Gastroesophageal sphincter (tissue), 4 donors: ENCODE results near the gene HMG20A. TPM values are rescaled to one million over a fixed set of nuclear protein-coding genes. Genes with fewer than 3 reads are reported as not detected.

Source experiments
- ATAC-seq: fragments of 150-250 bp; one replicate; pipeline ENCODE4 v1.9.1; 2016; ENCODE audit warnings: mild to moderate bottlenecking, moderate library complexity
- H3K27ac ChIP-seq, 4 donors: fragments of 200-600 bp; sonication (generic) in 3 of 4; 1 replicate in 3 of 4; 2 replicates in 1 of 4; pipeline ENCODE4 v1.5.1; 2016 to 2019
- H3K27me3 ChIP-seq: fragments of 200-600 bp; sonication (generic); one replicate; pipeline ENCODE4 v1.5.1; 2019
- H3K36me3 ChIP-seq, 2 donors: fragments of 200-600 bp; sonication (generic); one replicate each; pipeline ENCODE4 v1.5.1; 2019; ENCODE audit warnings: control low read depth in 1 of 2
- H3K4me1 ChIP-seq, 3 donors: fragments of 200-600 bp; sonication (generic); 1 replicate in 2 of 3; 2 replicates in 1 of 3; pipeline ENCODE4 v1.5.1; 2016 to 2019; ENCODE audit warnings: control low read depth in 2 of 3
- H3K4me3 ChIP-seq, 2 donors: fragments of 200-600 bp; sonication (generic); one replicate each; pipeline ENCODE4 v1.5.1; 2019; ENCODE audit warnings: mild to moderate bottlenecking in 1 of 2, moderate library complexity in 1 of 2
- H3K9me3 ChIP-seq, 3 donors: fragments of 200-600 bp; sonication (generic); one replicate each; pipeline ENCODE4 v1.5.1; 2017 to 2019; ENCODE audit warnings: control low read depth in 2 of 3
- CTCF ChIP-seq, 4 experiments: fragments of 200-600 bp in 2 of 4; fragments of 450-650 bp in 2 of 4; sonication (generic) in 1 of 4; IDR thresholded peaks; one replicate each; pipeline ENCODE4 v1.5.1; 2017 to 2019; ENCODE audit warnings: antibody characterized with exemption in 4 of 4, mild to moderate bottlenecking in 2 of 4, moderate library complexity in 2 of 4
- EP300 ChIP-seq: sonication (generic); formaldehyde crosslinking; IDR thresholded peaks from one replicate; pipeline ENCODE4 v1.6.1; 2017; ENCODE audit warnings: antibody characterized with exemption, mild to moderate bottlenecking
- POLR2A ChIP-seq, 2 donors: fragments of 450-650 bp; IDR thresholded peaks; one replicate each; pipeline ENCODE4 v1.6.1; 2017; ENCODE audit warnings: antibody characterized with exemption in 2 of 2, mild to moderate bottlenecking in 2 of 2, moderate library complexity in 1 of 2
- POLR2AphosphoS5 ChIP-seq: sonication (generic); formaldehyde crosslinking; IDR thresholded peaks from one replicate; pipeline ENCODE4 v1.6.1; 2017; ENCODE audit warnings: antibody characterized with exemption
- WGBS, 2 donors: methylation state at CpG; one replicate each; pipeline ENCODE4 v1.1.5; 2018; ENCODE audit warnings: low coverage in 1 of 2; 5-methylcytosine and 5-hydroxymethylcytosine counted together
- total RNA-seq, 4 donors: library from RNA; depleted of rRNA; stranded (reverse); fragments of >200 nt; gene quantifications; one replicate each; pipeline ENCODE4 v1.1.0, GENCODE V29; 2016

The HMG20A gene
- total RNA-seq, 4 donors from 2014 or later, result 23.2 to 47.9 (median 33.2) TPM

- peaks cover 5 to 48% (median 8%) of the 10 kb centered on the region in 3 donors for H3K4me1 ChIP-seq
- H3K36me3 ChIP-seq, result peaks cover 0 to 30% of the 10 kb centered on the region in 2 donors
- no peaks in the 10 kb centered on the region for H3K27me3 ChIP-seq
- WGBS, 2 donors, result 66 to 68% methylated on average over 2 of the region's 2 CpGs
- no peaks in the 10 kb centered on the region for H3K9me3 ChIP-seq
- peak overlapping the region in 3 of 4 donors; percentile 5 to 35 (median 31) for H3K27ac ChIP-seq
- TF ChIP-seq POLR2A (IDR thresholded peaks at IDR 0.05), result no peak
- no peak for ATAC-seq
- no peak overlapping the region for H3K4me3 ChIP-seq
These were observed 66.8 kb downstream of the HMG20A start for GRCh38 chr15:77487469-77487842.

- ATAC-seq, result no peak
- Histone ChIP-seq H3K4me1 (peaks cover 4 to 44% (median 5%) of the 10 kb centered on the region in 3 donors), H3K9me3 (no peaks in the 10 kb centered on the region), H3K27ac (no peak overlapping the region), H3K36me3 (peaks cover 0 to 29% of the 10 kb centered on the region in 2 donors), H3K4me3 (no peak overlapping the region), H3K27me3 (no peaks in the 10 kb centered on the region)
- TF ChIP-seq POLR2AphosphoS5 (no peak), POLR2A (IDR thresholded peaks at IDR 0.05) (no peak), EP300 (no peak), CTCF (IDR thresholded peaks at IDR 0.05) (no peak)
These were observed 67.2 kb downstream of the HMG20A start for GRCh38 chr15:77487888-77488287.

- H3K36me3 ChIP-seq, result peaks cover 0 to 11% of the 10 kb centered on the region in 2 donors
- ATAC-seq, result no peak
- no peak for TF ChIP-seq POLR2A (IDR thresholded peaks at IDR 0.05)
- TF ChIP-seq POLR2AphosphoS5, result no peak
- TF ChIP-seq EP300, result no peak
- no peak for TF ChIP-seq CTCF (IDR thresholded peaks at IDR 0.05)
- no peak overlapping the region for H3K4me3 ChIP-seq
- no peaks in the 10 kb centered on the region for H3K27me3 ChIP-seq
- peaks cover 0 to 42% (median 3%) of the 10 kb centered on the region in 3 donors for H3K4me1 ChIP-seq
- H3K9me3 ChIP-seq, result no peaks in the 10 kb centered on the region
- WGBS, 2 donors, result 90 to 97% methylated on average over 3 to 4 of the region's 5 CpGs
- H3K27ac ChIP-seq, result no peak overlapping the region
These were observed 69.0 kb downstream of the HMG20A start for GRCh38 chr15:77489647-77490046.

GRCh38 chr15:77493324-77493907, 72.7 kb downstream of the HMG20A start:
- no peak for ATAC-seq
- Histone ChIP-seq H3K36me3 (no peaks in the 10 kb centered on the region), H3K4me1 (peaks cover 11 to 54% (median 29%) of the 10 kb centered on the region in 3 donors), H3K27me3 (no peaks in the 10 kb centered on the region), H3K27ac (peak overlapping the region in 3 of 4 donors; percentile 6 to 35 (median 7)), H3K9me3 (no peaks in the 10 kb centered on the region), H3K4me3 (no peak overlapping the region)
- WGBS, 2 donors, result 67 to 76% methylated on average over 3 of the region's 3 CpGs
- TF ChIP-seq POLR2AphosphoS5 (no peak), CTCF (IDR thresholded peaks at IDR 0.05) (no peak), EP300 (no peak), POLR2A (IDR thresholded peaks at IDR 0.05) (no peak)

- H3K4me3 ChIP-seq, result no peak overlapping the region
- ATAC-seq, result no peak
- H3K27ac ChIP-seq, result peak overlapping the region in 3 of 4 donors; percentile 29 to 81 (median 79)
- H3K36me3 ChIP-seq, result no peaks in the 10 kb centered on the region
- no peaks in the 10 kb centered on the region for H3K9me3 ChIP-seq
- no peak for TF ChIP-seq CTCF (IDR thresholded peaks at IDR 0.05)
- no peak for TF ChIP-seq EP300
- no peak for TF ChIP-seq POLR2A (IDR thresholded peaks at IDR 0.05)
- TF ChIP-seq POLR2AphosphoS5, result no peak
- H3K4me1 ChIP-seq, result peaks cover 13 to 62% (median 31%) of the 10 kb centered on the region in 3 donors
- WGBS, 2 donors, result 0 to 35% methylated on average over 1 to 2 of the region's 2 CpGs
- no peaks in the 10 kb centered on the region for H3K27me3 ChIP-seq
These were observed 73.6 kb downstream of the HMG20A start for GRCh38 chr15:77494073-77494867.
